PC-3 (cell line): ENCODE measurements around the gene RPF1.

ENCODE experiments used
- CTCF ChIP-seq: fragments of 300-600 bp; sonication (generic); conservative IDR thresholded peaks from 2 replicates; pipeline ENCODE4 v1.5.1; 2017; ENCODE audit warnings: antibody characterized with exemption, low read depth, mild to moderate bottlenecking, low read length
- EZH2 ChIP-seq: fragments of 300-600 bp; sonication (generic); IDR thresholded peaks from one replicate; pipeline ENCODE4 v1.6.1; 2017; ENCODE audit warnings: antibody characterized with exemption, mild to moderate bottlenecking, low read length; ENCODE audit not compliant: unreplicated experiment
- EZH2phosphoT487 ChIP-seq: fragments of 300-600 bp; sonication (generic); IDR thresholded peaks from 2 replicates; pipeline ENCODE4 v1.6.1; 2018; ENCODE audit warnings: mild to moderate bottlenecking, antibody characterized with exemption, low read length, borderline replicate concordance

GRCh38 chr1:84510668-84511067 is 31.6 kb downstream of the RPF1 start:
- TF ChIP-seq EZH2 (no peak), CTCF (no peak), EZH2phosphoT487 (no peak)
